IMR-90 (cell line): ENCODE data around the gene ISX. TPM values are rescaled to one million over a fixed set of nuclear protein-coding genes. Genes with fewer than 3 reads are reported as not detected.

Source experiments
- ATAC-seq: fragments of 200-7000 bp; cut with Tn5 transposase; 2 replicates; pipeline ENCODE4 v1.9.1; 2020; ENCODE audit warnings: low read depth, mild to moderate bottlenecking, moderate library complexity
- BruUV-seq: library from RNA; stranded (reverse); fragments of 400-500 nt; replicated peaks from 2 replicates; lab custom pipeline; 2021; lab: Mats Ljungman, UMichigan
- CTCF ChIA-PET: fragments of 300-600 bp; formaldehyde crosslinking; extraction: SDS; loops from one replicate; lab custom pipeline; 2021; ENCODE audit warnings: antibody characterized with exemption; lab: Yijun Ruan, JAX
- POLR2A ChIA-PET: fragments of 300-600 bp; sonication (Branson Sonifier 250); formaldehyde crosslinking; loops from one replicate; lab custom pipeline; 2022; ENCODE audit warnings: antibody characterized with exemption; ENCODE audit not compliant: unreplicated experiment; lab: Charles Lee
- DNase-seq: peaks from one replicate; pipeline ENCODE4 v3.0.0; 2013
- H2AFZ ChIP-seq: replicated peaks from 2 replicates; pipeline ENCODE3; 2013; ENCODE audit warnings: low read length, mild to moderate bottlenecking; ENCODE audit not compliant: poor library complexity
- H2AK5ac ChIP-seq: 2 replicates; pipeline ENCODE4 v1.6.1; 2013; ENCODE audit warnings: low read depth, low read length, inconsistent platforms
- H2AK9ac ChIP-seq: replicated peaks from 2 replicates; pipeline ENCODE3; 2013; ENCODE audit warnings: mild to moderate bottlenecking, low read depth, low read length, moderate library complexity; ENCODE audit not compliant: poor library complexity
- H2BK120ac ChIP-seq: 2 replicates; pipeline ENCODE4 v1.6.1; 2013; ENCODE audit warnings: low read depth, low read length, inconsistent platforms
- H2BK15ac ChIP-seq: 3 replicates; pipeline ENCODE4 v1.6.1; 2013; ENCODE audit warnings: low read depth, low read length, inconsistent platforms
- H2BK20ac ChIP-seq: 2 replicates; pipeline ENCODE4 v1.6.1; 2013; ENCODE audit warnings: low read depth, mild to moderate bottlenecking, inconsistent platforms, low read length, moderate library complexity
- H2BK5ac ChIP-seq: 2 replicates; pipeline ENCODE4 v1.6.1; 2013; ENCODE audit warnings: mild to moderate bottlenecking, low read depth, low read length, inconsistent platforms; ENCODE audit not compliant: poor library complexity, severe bottlenecking
- H3K14ac ChIP-seq: replicated peaks from 2 replicates; pipeline ENCODE4 v1.6.1; 2013; ENCODE audit warnings: low read depth, low read length, inconsistent platforms
- H3K18ac ChIP-seq: 2 replicates; pipeline ENCODE4 v1.6.1; 2013; ENCODE audit warnings: low read depth, low read length, control low read depth
- H3K23ac ChIP-seq: 2 replicates; pipeline ENCODE4 v1.6.1; 2013; ENCODE audit warnings: low read depth, low read length, inconsistent platforms
- H3K27ac ChIP-seq: 2 replicates; pipeline ENCODE4 v1.5.1; 2013; ENCODE audit warnings: mild to moderate bottlenecking, control low read depth, low read length; ENCODE audit not compliant: insufficient read depth
- H3K27me3 ChIP-seq: 2 replicates; pipeline ENCODE4 v1.6.1; 2013; ENCODE audit warnings: low read length; ENCODE audit not compliant: control insufficient read depth, insufficient read depth
- H3K36me3 ChIP-seq: 2 replicates; pipeline ENCODE4 v1.6.1; 2013; ENCODE audit warnings: low read length, mixed read lengths; ENCODE audit not compliant: control insufficient read depth, insufficient read depth
- H3K4ac ChIP-seq: 2 replicates; pipeline ENCODE4 v1.6.1; 2013; ENCODE audit warnings: low read depth, low read length, inconsistent platforms
- H3K4me1 ChIP-seq: 2 replicates; pipeline ENCODE4 v1.6.1; 2013; ENCODE audit warnings: low read length, mixed read lengths; ENCODE audit not compliant: control insufficient read depth, insufficient read depth
- H3K4me2 ChIP-seq: 2 replicates; pipeline ENCODE4 v1.6.1; 2013; ENCODE audit warnings: low read depth, mild to moderate bottlenecking, control low read depth, low read length, moderate library complexity
- H3K4me3 ChIP-seq: 2 replicates; pipeline ENCODE4 v1.5.1; 2013; ENCODE audit warnings: low read depth, mild to moderate bottlenecking, control low read depth, low read length, moderate library complexity; ENCODE audit not compliant: insufficient read depth
- H3K56ac ChIP-seq: 2 replicates; pipeline ENCODE4 v1.6.1; 2013; ENCODE audit warnings: low read length, inconsistent platforms; ENCODE audit not compliant: insufficient read depth; ENCODE audit errors: extremely low read depth
- H3K79me1 ChIP-seq, 2 experiments: 2 replicates each; pipeline ENCODE4 v1.6.1; 2013; ENCODE audit warnings: low read length in 2 of 2, inconsistent platforms in 1 of 2, low read depth in 1 of 2
- H3K9ac ChIP-seq: 2 replicates; pipeline ENCODE4 v1.6.1; 2013; ENCODE audit warnings: low read depth, low read length, control low read depth
- H3K9me1 ChIP-seq: 2 replicates; pipeline ENCODE4 v1.6.1; 2013; ENCODE audit warnings: low read length, inconsistent platforms; ENCODE audit not compliant: insufficient read depth
- H3K9me3 ChIP-seq: 2 replicates; pipeline ENCODE4 v1.6.1; 2013; ENCODE audit warnings: low read length; ENCODE audit not compliant: control insufficient read depth, insufficient read depth
- H4K20me1 ChIP-seq: 2 replicates; pipeline ENCODE4 v1.6.1; 2013; ENCODE audit warnings: low read length, inconsistent platforms; ENCODE audit not compliant: insufficient read depth
- H4K5ac ChIP-seq: 2 replicates; pipeline ENCODE4 v1.6.1; 2013; ENCODE audit warnings: mild to moderate bottlenecking, low read depth, low read length, control low read depth
- H4K8ac ChIP-seq, 2 experiments: 2 replicates each; pipeline ENCODE4 v1.6.1; 2013; ENCODE audit warnings: low read depth in 2 of 2, low read length in 2 of 2, control low read depth in 1 of 2, inconsistent platforms in 1 of 2
- H4K91ac ChIP-seq: 2 replicates; pipeline ENCODE4 v1.6.1; 2013; ENCODE audit warnings: low read depth, low read length, inconsistent platforms; ENCODE audit not compliant: insufficient read depth
- BHLHE40 ChIP-seq: fragments of 150-350 bp; IDR thresholded peaks from 2 replicates; pipeline ENCODE4 v1.6.1; 2016; ENCODE audit warnings: mild to moderate bottlenecking, low read depth, low read length
- CHD1 ChIP-seq: IDR thresholded peaks from 2 replicates; pipeline ENCODE4 v1.6.1; 2012; ENCODE audit warnings: low read depth, low read length, improper control_type of control experiment
- CTCF ChIP-seq: conservative IDR thresholded peaks from 2 replicates; pipeline ENCODE4 v1.5.1; 2012; ENCODE audit warnings: mild to moderate bottlenecking, low read depth, low read length, improper control_type of control experiment
- ELK1 ChIP-seq: fragments of 150-350 bp; IDR thresholded peaks from 2 replicates; pipeline ENCODE4 v1.6.1; 2016; ENCODE audit warnings: low read depth, mild to moderate bottlenecking, low read length, moderate library complexity, borderline replicate concordance
- FOS ChIP-seq: fragments of 150-350 bp; IDR thresholded peaks from 2 replicates; pipeline ENCODE4 v1.6.1; 2016; ENCODE audit warnings: low read depth, low read length
- MAFK ChIP-seq: IDR thresholded peaks from 2 replicates; pipeline ENCODE4 v1.6.1; 2012; ENCODE audit warnings: low read depth, low read length, improper control_type of control experiment
- MAZ ChIP-seq: IDR thresholded peaks from 2 replicates; pipeline ENCODE4 v1.6.1; 2012; ENCODE audit warnings: low read depth, mild to moderate bottlenecking, low read length, improper control_type of control experiment, moderate library complexity, borderline replicate concordance
- MXI1 ChIP-seq: IDR thresholded peaks from 2 replicates; pipeline ENCODE4 v1.6.1; 2012; ENCODE audit warnings: low read depth, mild to moderate bottlenecking, low read length, moderate library complexity, borderline replicate concordance
- NFE2L2 ChIP-seq: fragments of 150-350 bp; IDR thresholded peaks from 2 replicates; pipeline ENCODE4 v1.6.1; 2016; ENCODE audit warnings: low read depth, mild to moderate bottlenecking, low read length
- POLR2A ChIP-seq: IDR thresholded peaks from 2 replicates; pipeline ENCODE4 v1.6.1; 2012; ENCODE audit warnings: mild to moderate bottlenecking, low read depth, low read length
- RAD21 ChIP-seq: IDR thresholded peaks from 2 replicates; pipeline ENCODE4 v1.6.1; 2012; ENCODE audit warnings: low read length, improper control_type of control experiment
- RCOR1 ChIP-seq: IDR thresholded peaks from 2 replicates; pipeline ENCODE4 v1.6.1; 2012; ENCODE audit warnings: mild to moderate bottlenecking, low read length, improper control_type of control experiment; ENCODE audit not compliant: insufficient replicate concordance
- RFX5 ChIP-seq: IDR thresholded peaks from 2 replicates; pipeline ENCODE4 v1.8.0; 2012; ENCODE audit warnings: low read depth, mild to moderate bottlenecking, low read length, moderate library complexity
- SMC3 ChIP-seq: fragments of 150-350 bp; IDR thresholded peaks from 2 replicates; pipeline ENCODE4 v1.6.1; 2016; ENCODE audit warnings: low read depth, mild to moderate bottlenecking, antibody characterized with exemption, low read length, moderate library complexity
- USF2 ChIP-seq: fragments of 150-350 bp; IDR thresholded peaks from 2 replicates; pipeline ENCODE4 v1.6.1; 2017; ENCODE audit warnings: mild to moderate bottlenecking, antibody characterized with exemption, low read length, low read depth
- WGBS, 2 experiments: methylation state at CpG; one replicate each; pipeline versions ENCODE4 v1.1.5 to v1.1.7; 2013; ENCODE audit warnings: missing lambda C conversion rate in 2 of 2; ENCODE audit not compliant: insufficient read length in 1 of 2; ENCODE audit errors: extremely low coverage in 2 of 2; 5-methylcytosine and 5-hydroxymethylcytosine counted together
- dilution Hi-C: fragments of 300-500 bp; cut with HindIII; formaldehyde crosslinking; loops from one replicate; pipeline ENCODE4 v1.14.3; 2018; ENCODE audit warnings: low sequenced_read_pairs; ENCODE audit not compliant: unreplicated experiment
- in situ Hi-C: fragments of 300-500 bp; cut with MboI; formaldehyde crosslinking; loops from 3 replicates; pipeline ENCODE4 v1.14.3; 2019; ENCODE audit warnings: low sequenced_read_pairs, inconsistent platforms, mixed read lengths
- intact Hi-C: fragments of 100-400 bp; cut with micrococcal nuclease; formaldehyde crosslinking; loops from 2 replicates; pipeline ENCODE4 v1.10.0; 2022
- polyA plus RNA-seq, 3 experiments: library from polyadenylated mRNA; depleted of rRNA; stranded (reverse); fragments of >200 nt; gene quantifications; 2 replicates each; pipeline ENCODE4 v1.2.3, GENCODE V29; 2012; ENCODE audit warnings: low replicate concordance in 1 of 3
- total RNA-seq: library from RNA; depleted of rRNA; stranded (reverse); fragments of >200 nt; gene quantifications from 2 replicates; pipeline ENCODE4 v1.2.3, GENCODE V29; 2012

The ISX gene
- total and polyA plus RNA-seq, 2 of the 4 experiments (the other 2 are of a cell fraction) = not detected

GRCh38 chr22:35054064-35054463 is 11.9 kb upstream of the ISX start:
- Histone ChIP-seq H4K20me1 (no peaks in the 10 kb centered on the region), H3K27ac (no peak overlapping the region), H3K14ac (no peak overlapping the region), H4K91ac (no peak overlapping the region), H3K23ac (no peak overlapping the region), H4K5ac (no peak overlapping the region), H3K4me1 (no peaks in the 10 kb centered on the region), H3K9ac (no peak overlapping the region), H3K9me1 (no peaks in the 10 kb centered on the region), H2BK15ac (no peak overlapping the region), H3K4ac (no peak overlapping the region), H3K36me3 (no peaks in the 10 kb centered on the region), H2BK5ac (no peak overlapping the region), H2BK20ac (no peak overlapping the region), H2BK120ac (no peak overlapping the region), H3K27me3 (no peaks in the 10 kb centered on the region), H2AK9ac (no peak overlapping the region), H4K8ac (no peak overlapping the region), H2AK5ac (no peak overlapping the region), H3K4me3 (no peak overlapping the region), H3K4me2 (no peak overlapping the region), H2AFZ (no peak overlapping the region), H3K18ac (no peak overlapping the region), H3K79me1 (no peaks in the 10 kb centered on the region), H3K9me3 (peaks cover 15% of the 10 kb centered on the region), H3K56ac (no peak overlapping the region)
- POLR2A ChIA-PET = no interaction called here
- in situ Hi-C loops = no loop called here
- no TSS peak for BruUV-seq
- CTCF ChIA-PET = no interaction called here
- DNase-seq = no peak
- no CpG with 5 or more reads among the region's 3 CpGs for WGBS, 2 experiments
- no peak for ATAC-seq
- intact Hi-C loops = no loop called here
- TF ChIP-seq ELK1 (no peak), MXI1 (no peak), MAFK (no peak), CTCF (no peak), BHLHE40 (no peak), FOS (no peak), RAD21 (no peak), USF2 (no peak), RCOR1 (no peak), POLR2A (no peak), MAZ (no peak), CHD1 (no peak), RFX5 (no peak), NFE2L2 (no peak), SMC3 (no peak)
- dilution Hi-C loops = no loop called here
